WTC11 (cell line): ENCODE measurements around the gene CA10.

Experiments
- CDX4 ChIP-seq: fragments of 250-450 bp; sonication (Bioruptor Pico); IDR thresholded peaks from 2 replicates; pipeline ENCODE4 v1.9.0; 2021; ENCODE audit warnings: moderate library complexity, mild to moderate bottlenecking, inconsistent platforms, borderline replicate concordance
- CTCF ChIP-seq: fragments of 200-600 bp; IDR thresholded peaks from 2 replicates; pipeline ENCODE4 v1.8.0; 2022; ENCODE audit warnings: antibody characterized with exemption
- ESRRA ChIP-seq: sonication (generic); formaldehyde crosslinking; IDR thresholded peaks from 2 replicates; pipeline ENCODE4 v1.8.1; 2022; ENCODE audit warnings: mild to moderate bottlenecking, missing genetic modification reagents, borderline replicate concordance
- FOXP1 ChIP-seq: sonication (generic); formaldehyde crosslinking; IDR thresholded peaks from 2 replicates; pipeline ENCODE4 v1.8.0; 2022; ENCODE audit warnings: missing genetic modification reagents, mild to moderate bottlenecking, moderate library complexity, borderline replicate concordance
- GABPB1 ChIP-seq: sonication (generic); formaldehyde crosslinking; IDR thresholded peaks from 2 replicates; pipeline ENCODE4 v1.8.1; 2023; ENCODE audit warnings: mild to moderate bottlenecking, missing genetic modification reagents
- JUN ChIP-seq: sonication (generic); formaldehyde crosslinking; IDR thresholded peaks from 2 replicates; pipeline ENCODE4 v1.8.0; 2023; ENCODE audit warnings: mild to moderate bottlenecking, missing genetic modification reagents
- MAX ChIP-seq: sonication (generic); formaldehyde crosslinking; IDR thresholded peaks from 2 replicates; pipeline ENCODE4 v1.8.0; 2022; ENCODE audit warnings: mild to moderate bottlenecking, missing genetic modification reagents
- TEAD1 ChIP-seq: sonication (generic); formaldehyde crosslinking; IDR thresholded peaks from 2 replicates; pipeline ENCODE4 v1.8.0; 2022; ENCODE audit warnings: mild to moderate bottlenecking, missing genetic modification reagents
- TEAD4 ChIP-seq: sonication (generic); formaldehyde crosslinking; IDR thresholded peaks from 2 replicates; pipeline ENCODE4 v1.8.0; 2022; ENCODE audit warnings: mild to moderate bottlenecking, missing genetic modification reagents
- USF2 ChIP-seq: sonication (generic); formaldehyde crosslinking; IDR thresholded peaks from 2 replicates; pipeline ENCODE4 v1.8.1; 2023; ENCODE audit warnings: mild to moderate bottlenecking, missing genetic modification reagents, moderate library complexity
- ZNF138 ChIP-seq: sonication (generic); formaldehyde crosslinking; conservative IDR thresholded peaks from 2 replicates; pipeline ENCODE4 v1.8.1; 2022; ENCODE audit warnings: mild to moderate bottlenecking, moderate library complexity, missing genetic modification reagents
- ZNF263 ChIP-seq: sonication (generic); formaldehyde crosslinking; IDR thresholded peaks from 2 replicates; pipeline ENCODE4 v1.8.1; 2022; ENCODE audit warnings: low read depth, mild to moderate bottlenecking, moderate library complexity, missing genetic modification reagents
- ZNF532 ChIP-seq: fragments of 250-450 bp; sonication (Bioruptor Pico); IDR thresholded peaks from 2 replicates; pipeline ENCODE4 v1.9.0; 2021; ENCODE audit warnings: mild to moderate bottlenecking, borderline replicate concordance

GRCh38 chr17:51971121-51971520 is 187.4 kb downstream of the CA10 start:
- TF ChIP-seq CTCF (no peak), MAX (CRISPR knock-in tag) (no peak), ZNF138 (CRISPR knock-in tag) (no peak), JUN (CRISPR knock-in tag) (no peak), ESRRA (CRISPR knock-in tag) (no peak), TEAD1 (CRISPR knock-in tag) (no peak), ZNF263 (no peak), CDX4 (CRISPR knock-in tag) (no peak), USF2 (no peak), GABPB1 (CRISPR knock-in tag) (no peak), FOXP1 (no peak), ZNF532 (CRISPR knock-in tag) (no peak), TEAD4 (CRISPR knock-in tag) (no peak)
